Ovary (tissue), 9 donors: Measurements from ENCODE around the gene TP63. TPM values are rescaled to one million over a fixed set of nuclear protein-coding genes. Genes with fewer than 3 reads are reported as not detected.

Experiments used
- DNase-seq, 5 donors: peaks; one replicate each; pipeline ENCODE4 v3.0.0-alpha.2; 2019 to 2020
- H3K27ac ChIP-seq, 2 donors: fragments of 200-600 bp; one replicate each; pipeline versions ENCODE4 v1.5.1 to v1.8.0; 2019 to 2022
- H3K27me3 ChIP-seq: fragments of 200-600 bp; one replicate; pipeline ENCODE4 v1.8.0; 2022
- H3K36me3 ChIP-seq: fragments of 200-600 bp; sonication (generic); one replicate; pipeline ENCODE4 v1.5.1; 2019
- H3K4me1 ChIP-seq: one replicate; pipeline ENCODE4 v1.8.1; 2013; ENCODE audit warnings: mild to moderate bottlenecking, moderate library complexity; ENCODE audit not compliant: insufficient read depth
- H3K4me3 ChIP-seq: fragments of 200-600 bp; sonication (generic); one replicate; pipeline ENCODE4 v1.5.1; 2017
- H3K9me3 ChIP-seq, 2 donors: fragments of 200-600 bp in 1 of 2; sonication (generic) in 1 of 2; one replicate each; pipeline versions ENCODE4 v1.5.1 to v1.8.1; 2013 to 2019; ENCODE audit warnings: mild to moderate bottlenecking in 1 of 2, moderate library complexity in 1 of 2
- EP300 ChIP-seq: sonication (generic); formaldehyde crosslinking; IDR thresholded peaks from one replicate; pipeline ENCODE4 v1.6.1; 2017; ENCODE audit warnings: antibody characterized with exemption
- POLR2A ChIP-seq: fragments of 450-650 bp; IDR thresholded peaks from one replicate; pipeline ENCODE4 v1.6.1; 2017; ENCODE audit warnings: antibody characterized with exemption, mild to moderate bottlenecking, moderate library complexity
- WGBS, 3 donors: extraction: QIAGEN DNeasy Blood & Tissue Kit in 1 of 3; methylation state at CpG; one replicate each; pipeline versions ENCODE4 v1.1.5 to v1.1.7; 2013 to 2017; 5-methylcytosine and 5-hydroxymethylcytosine counted together
- intact Hi-C, 4 donors: fragments of 100-400 bp; cut with DNase I; formaldehyde crosslinking; loops; one replicate each; pipeline versions ENCODE4 v1.11.0 to v1.15.1; 2022 to 2023
- polyA plus RNA-seq, 2 donors: library from polyadenylated mRNA; stranded (reverse); fragments of 200-250 nt in 1 of 2; fragments of 350-450 nt in 1 of 2; fragmentation: Illumina TruSeq in 1 of 2; extraction: RNeasy Lipid Tissue Mini Kit (QIAGEN cat#74804) in 1 of 2; gene quantifications; one replicate each; pipeline ENCODE4 v1.2.3, GENCODE V29; 2013 to 2014
- total RNA-seq, 7 donors: library from RNA; depleted of rRNA in 2 of 7; stranded (reverse); fragments of >200 nt in 2 of 7; fragmentation: NEBNext Ultra II Directional in 3 of 7; extraction: Animal tissue kit (Norgen Biotek cat#: 25700) in 3 of 7; gene quantifications; one replicate each; pipeline versions ENCODE4 v1.1.0 to v1.2.4, GENCODE V29; 2016 to 2023
- TF ChIP-seq, protein P1 (sequence below), 3 donors: fragments of 450-650 bp in 2 of 3; fragments of 200-600 bp in 1 of 3; IDR thresholded peaks; one replicate each; pipeline versions ENCODE4 v1.5.1 to v1.8.0; 2016 to 2022; ENCODE audit warnings: antibody characterized with exemption in 3 of 3, mild to moderate bottlenecking in 1 of 3
- donor health status: DM: no; HTN: no; CAD: no; lungs with moderate emphysema.
- donor health status: DM: no; HTN: no; CAD: no.
- donor health status: Bipolar disorder and iron deficiency.
- donor health status: DM: yes; HTN: yes; CAD: no.
- donor health status: DM: no; HTN: no; CAD: no.
- donor health status: DM: yes; HTN: yes; CAD: no.

The TP63 gene
- total and polyA plus RNA-seq, 9 donors, result 0.15 to 0.79 (median 0.22) TPM; not detected in 1

GRCh38 chr3:189799366-189799765 is 168.2 kb downstream of the TP63 start:
- 70 to 79% (median 72%) methylated on average over 1 of the region's 1 CpG for WGBS, 3 donors
- intact Hi-C loops, result loop anchor here in 1 of 4 donors (5.0 kb wide), 1 partner anchor 507 kb away; no protein-coding TSS in a partner anchor
- Histone ChIP-seq H3K9me3 (no peaks in the 10 kb centered on the region), H3K4me3 (no peak overlapping the region), H3K4me1 (no peaks in the 10 kb centered on the region), H3K36me3 (no peaks in the 10 kb centered on the region), H3K27me3 (no peaks in the 10 kb centered on the region), H3K27ac (no peak overlapping the region)
- DNase-seq, result no peak
- TF ChIP-seq EP300, result no peak
- TF ChIP-seq, protein P1, sequence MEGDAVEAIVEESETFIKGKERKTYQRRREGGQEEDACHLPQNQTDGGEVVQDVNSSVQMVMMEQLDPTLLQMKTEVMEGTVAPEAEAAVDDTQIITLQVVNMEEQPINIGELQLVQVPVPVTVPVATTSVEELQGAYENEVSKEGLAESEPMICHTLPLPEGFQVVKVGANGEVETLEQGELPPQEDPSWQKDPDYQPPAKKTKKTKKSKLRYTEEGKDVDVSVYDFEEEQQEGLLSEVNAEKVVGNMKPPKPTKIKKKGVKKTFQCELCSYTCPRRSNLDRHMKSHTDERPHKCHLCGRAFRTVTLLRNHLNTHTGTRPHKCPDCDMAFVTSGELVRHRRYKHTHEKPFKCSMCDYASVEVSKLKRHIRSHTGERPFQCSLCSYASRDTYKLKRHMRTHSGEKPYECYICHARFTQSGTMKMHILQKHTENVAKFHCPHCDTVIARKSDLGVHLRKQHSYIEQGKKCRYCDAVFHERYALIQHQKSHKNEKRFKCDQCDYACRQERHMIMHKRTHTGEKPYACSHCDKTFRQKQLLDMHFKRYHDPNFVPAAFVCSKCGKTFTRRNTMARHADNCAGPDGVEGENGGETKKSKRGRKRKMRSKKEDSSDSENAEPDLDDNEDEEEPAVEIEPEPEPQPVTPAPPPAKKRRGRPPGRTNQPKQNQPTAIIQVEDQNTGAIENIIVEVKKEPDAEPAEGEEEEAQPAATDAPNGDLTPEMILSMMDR (IDR thresholded peaks at IDR 0.05), result no peak
- TF ChIP-seq POLR2A, result no peak

GRCh38 chr3:189800436-189800835 is 169.2 kb downstream of the TP63 start:
- no peak overlapping the region for H3K4me3 ChIP-seq
- no peak for DNase-seq
- H3K27ac ChIP-seq, result no peak overlapping the region
- intact Hi-C loops, result no loop called here
- no peaks in the 10 kb centered on the region for H3K9me3 ChIP-seq
- no peaks in the 10 kb centered on the region for H3K27me3 ChIP-seq
- 93 to 97% (median 96%) methylated on average over 7 of the region's 7 CpGs for WGBS, 3 donors
- TF ChIP-seq EP300 (no peak), POLR2A (no peak)
- TF ChIP-seq, protein P1 (IDR thresholded peaks at IDR 0.05), result no peak
- no peaks in the 10 kb centered on the region for H3K4me1 ChIP-seq
- H3K36me3 ChIP-seq, result no peaks in the 10 kb centered on the region

- intact Hi-C loops, result no loop called here
- 93 to 98% (median 96%) methylated on average over 2 of the region's 2 CpGs for WGBS, 3 donors
- Histone ChIP-seq H3K4me3 (no peak overlapping the region), H3K27me3 (no peaks in the 10 kb centered on the region), H3K4me1 (no peaks in the 10 kb centered on the region), H3K27ac (no peak overlapping the region), H3K36me3 (no peaks in the 10 kb centered on the region), H3K9me3 (no peaks in the 10 kb centered on the region)
- TF ChIP-seq, protein P1 (IDR thresholded peaks at IDR 0.05), result no peak
- TF ChIP-seq POLR2A, result no peak
- TF ChIP-seq EP300, result no peak
- DNase-seq, result no peak
These were observed 172.1 kb downstream of the TP63 start for GRCh38 chr3:189803254-189803653.

DNA sequence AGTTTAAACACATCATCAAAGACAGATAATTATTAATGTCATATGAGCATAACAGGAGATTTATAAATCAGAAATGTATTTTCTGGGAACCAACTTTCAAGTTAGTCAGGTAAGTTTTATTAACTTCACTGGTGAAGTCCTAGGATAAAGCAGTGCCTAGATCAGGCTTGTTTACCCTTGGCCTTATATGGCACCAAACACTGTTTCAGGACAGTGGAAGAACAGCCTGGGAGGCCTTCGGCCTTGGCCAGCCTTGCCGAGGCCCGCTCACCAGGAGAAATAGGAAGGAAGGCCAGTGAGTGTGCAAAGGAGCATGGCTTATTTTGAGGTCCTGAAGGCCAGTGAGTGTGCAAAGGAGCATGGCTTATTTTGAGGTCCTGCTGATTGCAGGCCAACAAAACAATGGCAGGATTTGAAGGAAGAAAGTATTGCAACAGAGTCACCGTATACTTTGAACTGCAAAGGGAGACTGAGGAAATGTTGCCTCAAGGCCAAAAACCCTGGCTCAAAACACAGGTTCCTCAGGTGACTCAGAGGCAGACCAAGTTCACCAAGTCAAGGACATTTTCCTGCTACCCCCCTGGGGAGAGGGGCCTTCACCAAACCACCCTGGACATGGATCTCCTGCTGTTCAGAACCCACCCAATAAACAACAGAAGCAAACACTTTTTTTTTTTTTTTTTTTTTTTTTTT is 174.3 kb downstream of the TP63 start:
- H3K9me3 ChIP-seq, result no peaks in the 10 kb centered on the region
- H3K4me3 ChIP-seq, result no peak overlapping the region
- intact Hi-C loops, result no loop called here
- H3K27ac ChIP-seq, result no peak overlapping the region
- WGBS, 3 donors, result 69 to 85% (median 81%) methylated on average over 4 of the region's 4 CpGs
- TF ChIP-seq, protein P1 (IDR thresholded peaks at IDR 0.05), result no peak
- TF ChIP-seq POLR2A, result no peak
- TF ChIP-seq EP300, result no peak
- no peaks in the 10 kb centered on the region for H3K4me1 ChIP-seq
- DNase-seq, result no peak
- H3K27me3 ChIP-seq, result no peaks in the 10 kb centered on the region
- H3K36me3 ChIP-seq, result no peaks in the 10 kb centered on the region
